Heart right ventricle (tissue), 16 donors: ENCODE measurements around the gene BCDIN3D. TPM values are rescaled to one million over a fixed set of nuclear protein-coding genes. Genes with fewer than 3 reads are reported as not detected.

Experiments used
- ATAC-seq, 8 donors: fragments of 200-7000 bp; cut with Tn5 transposase; one replicate each; pipeline ENCODE4 v1.9.1; 2020; ENCODE audit warnings: mild to moderate bottlenecking in 8 of 8, moderate library complexity in 8 of 8, moderate number of reproducible peaks in 1 of 8
- DNase-seq, 2 donors: peaks; one replicate each; pipeline ENCODE4 v3.0.0-alpha.2; 2020
- H3K27ac ChIP-seq, 10 donors: fragments of 200-600 bp; sonication (generic) in 2 of 10; one replicate each; pipeline versions ENCODE4 v1.5.0 to v1.8.0; 2020 to 2022; ENCODE audit warnings: mild to moderate bottlenecking in 3 of 10
- H3K27me3 ChIP-seq, 7 donors: fragments of 200-600 bp; one replicate each; pipeline ENCODE4 v1.8.0; 2021 to 2022; ENCODE audit warnings: mild to moderate bottlenecking in 2 of 7
- H3K36me3 ChIP-seq, 9 donors: fragments of 200-600 bp; sonication (generic) in 1 of 9; one replicate each; pipeline versions ENCODE4 v1.5.0 to v1.8.0; 2020 to 2022; ENCODE audit warnings: mild to moderate bottlenecking in 2 of 9
- H3K4me1 ChIP-seq, 9 donors: fragments of 200-600 bp; sonication (generic) in 1 of 9; one replicate each; pipeline versions ENCODE4 v1.5.0 to v1.8.0; 2020 to 2022; ENCODE audit warnings: mild to moderate bottlenecking in 4 of 9
- H3K4me3 ChIP-seq, 10 donors: fragments of 200-600 bp; sonication (generic) in 2 of 10; one replicate each; pipeline versions ENCODE4 v1.5.0 to v1.8.0; 2020 to 2022; ENCODE audit warnings: mild to moderate bottlenecking in 7 of 10, moderate library complexity in 2 of 10
- H3K9me3 ChIP-seq, 11 donors: fragments of 200-600 bp in 10 of 11; sonication (generic) in 2 of 11; one replicate each; pipeline versions ENCODE4 v1.5.0 to v1.8.0; 2013 to 2022; ENCODE audit warnings: mild to moderate bottlenecking in 2 of 11, control low read depth in 1 of 11, moderate library complexity in 1 of 11
- CTCF ChIP-seq, 9 donors: fragments of 200-600 bp; sonication (generic) in 2 of 9; IDR thresholded peaks; one replicate each; pipeline versions ENCODE4 v1.5.0 to v1.8.0; 2021 to 2022; ENCODE audit warnings: antibody characterized with exemption in 9 of 9, mild to moderate bottlenecking in 5 of 9, moderate library complexity in 1 of 9
- WGBS, 2 donors: extraction: QIAGEN DNeasy Blood & Tissue Kit; methylation state at CpG; one replicate each; pipeline ENCODE4 v1.1.7; 2013; ENCODE audit warnings: inconsistent platforms in 1 of 2; 5-methylcytosine and 5-hydroxymethylcytosine counted together
- intact Hi-C, 10 donors: fragments of 100-400 bp; cut with DNase I; formaldehyde crosslinking; loops; one replicate each; pipeline versions ENCODE4 v1.11.1 to v1.14.2; 2022
- long read RNA-seq, 3 donors: library from polyadenylated mRNA; unstranded; transcript quantifications; one replicate each; pipeline ENCODE4 v2.0.0, GENCODE V29; 2020 to 2021
- polyA plus RNA-seq, 2 donors: library from polyadenylated mRNA; stranded (reverse); fragments of 200-250 nt; gene quantifications; one replicate each; pipeline ENCODE4 v1.2.3, GENCODE V29; 2013
- total RNA-seq, 10 donors: library from RNA; stranded (reverse); fragmentation: NEBNext Ultra II Directional in 3 of 10; extraction: Animal tissue kit (Norgen Biotek cat#: 25700) in 3 of 10; gene quantifications; one replicate each; pipeline versions ENCODE4 v1.2.1 to v1.2.4, GENCODE V29; 2021 to 2023
- donor health status: Arrhythmogenic right ventricular cardiomyopathy.
- donor health status: ischemic (EF 13 %, LVEDD 7.1; RV severe dilation, severe dysfunction).
- donor health status: healthy with polysubstance abuse.
- donor health status: DM: no; HTN: yes; CAD: no.
- donor health status: DM: no; HTN: no; CAD: no.
- donor health status: ischemic (EF 25% LVEDD 6.9; RV normal size, moderate dysfunction).
- donor health status: ischemic (EF 25% LVEDD 5.7; RV mildly dilated, moderate dysfunction).
- donor health status: healthy.
- donor health status: DM: yes; HTN: yes; CAD: no.
- donor health status: Ischemic cardiomyopathy.
- donor health status: ischemic (EF 35%, LVEDD 5.7; RV mildly dilated, moderate dysfunction).
- donor health status: nonischemic (EF 11% LVEDD 7.7; RV severe dilation, severe dysfunction).
- donor health status: DM: yes; HTN: yes; CAD: no.
- donor health status: PGD.
- donor health status: ischemic (EF 29% LVEDD 5.4; RV normal size, mild dysfunction).
- donor health status: nonischemic (EF 23%, LVEDD 6.1; RV moderate dilation, normal function).

Gene BCDIN3D
- total RNA-seq (1 to 10 TPM; 1.1 to 3.9 (median 2.4) TPM), polyA plus RNA-seq (1 to 10 TPM; 2.0 TPM)
- long read RNA-seq, donor 1, partial matches to known transcripts: 0 of 1 reads
- long read RNA-seq, donor 1, other reads (novel, unspliced or antisense): 0 of 1 reads
- long read RNA-seq, donor 2, partial matches to known transcripts: 0 of 2 reads
- long read RNA-seq, donor 2, other reads (novel, unspliced or antisense): 0 of 2 reads
- long read RNA-seq, donor 3, partial matches to known transcripts: 0 of 3 reads
- long read RNA-seq, donor 3, other reads (novel, unspliced or antisense): 1 of 3 reads

GRCh38 chr12:49842519-49843352 lies at the start of gene BCDIN3D:
BCDIN3D (minus strand) TSS chr12:49843106; CDS start chr12:49843087, 19 bp downstream.
- no peak for TF ChIP-seq CTCF (IDR thresholded peaks at IDR 0.05)
- DNase-seq (peak; percentile 90 to 92), ATAC-seq (peak; percentile 97 to 99 (median 98))
- Histone ChIP-seq H3K27ac (peak within 1 kb of the TSS; percentile 62 to 95 (median 90)), H3K27me3 (peaks cover 0 to 14% (median 0%) of the 10 kb centered on the region in 7 donors), H3K9me3 (no peaks in the 10 kb centered on the region), H3K36me3 (peaks cover 0 to 6% (median 0%) of the 10 kb centered on the region in 9 donors), H3K4me3 (peak within 1 kb of the TSS; percentile 60 to 86 (median 72)), H3K4me1 (peaks cover 3 to 24% (median 16%) of the 10 kb centered on the region in 9 donors)
- intact Hi-C loops: loop anchor here in 2 of 10 donors (2.0 to 5.0 kb wide), 2 partner anchors 14 to 80 kb away; partner anchors contain the start of gene NCKAP5L (in 1 of the 2)
- 1% methylated on average over 55 of the region's 55 CpGs for WGBS, 2 donors

- WGBS, 2 donors: 61 to 64% methylated on average over 10 of the region's 10 CpGs
- Histone ChIP-seq H3K27ac (no peak overlapping the region), H3K36me3 (no peaks in the 10 kb centered on the region), H3K9me3 (no peaks in the 10 kb centered on the region), H3K27me3 (peaks cover 0 to 16% (median 3%) of the 10 kb centered on the region in 7 donors), H3K4me3 (no peak overlapping the region), H3K4me1 (no peaks in the 10 kb centered on the region)
- no peak for TF ChIP-seq CTCF (IDR thresholded peaks at IDR 0.05)
- no peak for ATAC-seq
- intact Hi-C loops: no loop called here
- no peak for DNase-seq
These were observed 49.3 kb upstream of the BCDIN3D start for GRCh38 chr12:49892084-49892731.

- 72 to 81% methylated on average over 6 of the region's 6 CpGs for WGBS, 2 donors
- no peak for DNase-seq
- no peak overlapping the region for H3K4me3 ChIP-seq
These were observed 48.6 kb upstream of the BCDIN3D start for GRCh38 chr12:49891476-49891875.

More at GRCh38 chr12:49891476-49891875, 48.6 kb upstream of the BCDIN3D start:
- Histone ChIP-seq H3K36me3 (no peaks in the 10 kb centered on the region), H3K27ac (no peak overlapping the region), H3K9me3 (no peaks in the 10 kb centered on the region), H3K27me3 (peaks cover 0 to 20% (median 0%) of the 10 kb centered on the region in 7 donors), H3K4me1 (no peaks in the 10 kb centered on the region)
- no peak for ATAC-seq
- no peak for TF ChIP-seq CTCF (IDR thresholded peaks at IDR 0.05)
- intact Hi-C loops: loop anchor here in 1 of 10 donors (2.0 kb wide), 1 partner anchor 41 kb away; no protein-coding TSS in a partner anchor
